HEK293 (cell line): Measurements from ENCODE around the gene CDH23.

Experiments used
- ZBTB21 ChIP-seq: fragments of 450-650 bp; formaldehyde crosslinking; IDR thresholded peaks from 2 replicates; pipeline ENCODE4 v1.5.1; 2017; ENCODE audit warnings: missing biosample characterization, missing genetic modification characterization
- ZNF266 ChIP-seq: fragments of 450-650 bp; formaldehyde crosslinking; IDR thresholded peaks from 2 replicates; pipeline ENCODE4 v1.5.1; 2016; ENCODE audit warnings: missing biosample characterization, missing genetic modification characterization, low read depth
- ZNF274 ChIP-seq, 2 experiments: fragments of 200-500 bp in 1 of 2; fragments of 450-650 bp in 1 of 2; sonication (Bioruptor generic) in 1 of 2; formaldehyde crosslinking in 1 of 2; IDR thresholded peaks; 2 replicates each; pipeline versions ENCODE4 v1.5.1 to v1.6.1; 2014 to 2016; ENCODE audit warnings: borderline replicate concordance in 1 of 2, inconsistent platforms in 1 of 2, low read length in 1 of 2, missing biosample characterization in 1 of 2, missing genetic modification characterization in 1 of 2
- ZNF311 ChIP-seq: fragments of 450-650 bp; formaldehyde crosslinking; IDR thresholded peaks from 2 replicates; pipeline ENCODE4 v1.5.1; 2017; ENCODE audit warnings: missing biosample characterization, missing genetic modification characterization, borderline replicate concordance
- ZNF555 ChIP-seq: fragments of 450-650 bp; formaldehyde crosslinking; conservative IDR thresholded peaks from 2 replicates; pipeline ENCODE4 v1.5.1; 2017; ENCODE audit warnings: missing biosample characterization, mild to moderate bottlenecking, missing genetic modification characterization, inconsistent platforms
- ZSCAN30 ChIP-seq: fragments of 450-650 bp; IDR thresholded peaks from 2 replicates; pipeline ENCODE4 v1.5.1; 2018; ENCODE audit warnings: missing biosample characterization, mild to moderate bottlenecking, missing genetic modification characterization, moderate library complexity
- TF ChIP-seq, protein P1 (sequence below): fragments of 450-650 bp; formaldehyde crosslinking; IDR thresholded peaks from 2 replicates; pipeline ENCODE4 v1.5.1; 2016; ENCODE audit warnings: missing biosample characterization, missing genetic modification characterization
- TF ChIP-seq, protein P2 (sequence below): IDR thresholded peaks from 2 replicates; pipeline ENCODE4 v1.6.1; 2011; ENCODE audit warnings: mild to moderate bottlenecking, low read depth, low read length, borderline replicate concordance
- TF ChIP-seq, protein P3 (sequence below): fragments of 450-650 bp; formaldehyde crosslinking; IDR thresholded peaks from 2 replicates; pipeline ENCODE4 v1.5.1; 2017; ENCODE audit warnings: missing biosample characterization, missing genetic modification characterization
- TF ChIP-seq, protein P4 (sequence below): fragments of 450-650 bp; formaldehyde crosslinking; IDR thresholded peaks from 2 replicates; pipeline ENCODE4 v1.5.1; 2016; ENCODE audit warnings: missing biosample characterization, missing genetic modification characterization
- TF ChIP-seq, protein P5 (sequence below): sonication (generic); formaldehyde crosslinking; IDR thresholded peaks from 2 replicates; pipeline ENCODE4 v1.8.1; 2022; ENCODE audit warnings: mild to moderate bottlenecking, moderate library complexity, missing genetic modification reagents

DNA sequence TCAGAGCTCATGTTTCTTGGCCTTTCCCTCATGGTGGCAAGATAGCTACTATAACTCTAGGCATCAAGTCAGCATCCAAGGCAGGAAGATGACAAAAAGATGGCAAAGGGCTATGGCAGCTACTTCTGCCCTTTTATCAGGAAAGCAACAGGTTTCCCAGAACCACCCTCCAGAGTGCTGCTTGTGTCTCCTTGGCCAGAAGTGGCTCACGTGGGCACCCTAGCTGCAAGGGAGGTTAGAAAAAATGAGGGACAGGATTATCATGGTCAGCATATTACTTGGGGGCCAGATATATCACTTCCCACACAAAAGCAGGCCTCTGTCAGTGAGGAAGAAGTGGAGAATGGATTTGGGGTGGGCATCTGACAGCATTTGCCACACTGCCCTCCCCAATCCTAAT lies 347.1 kb downstream of the CDH23 start:
- TF ChIP-seq ZSCAN30 (no peak), ZNF274 (IDR thresholded peaks at IDR 0.05; ENCODE audit: low read length) (no peak), ZNF274 (tag by site-specific recombination; IDR thresholded peaks at IDR 0.05; ENCODE audit: borderline replicate concordance) (no peak), ZNF266 (tag by site-specific recombination) (no peak), ZNF555 (tag by site-specific recombination) (no peak), ZNF311 (tag by site-specific recombination) (no peak), ZBTB21 (tag by site-specific recombination) (no peak)
- TF ChIP-seq, protein P1, sequence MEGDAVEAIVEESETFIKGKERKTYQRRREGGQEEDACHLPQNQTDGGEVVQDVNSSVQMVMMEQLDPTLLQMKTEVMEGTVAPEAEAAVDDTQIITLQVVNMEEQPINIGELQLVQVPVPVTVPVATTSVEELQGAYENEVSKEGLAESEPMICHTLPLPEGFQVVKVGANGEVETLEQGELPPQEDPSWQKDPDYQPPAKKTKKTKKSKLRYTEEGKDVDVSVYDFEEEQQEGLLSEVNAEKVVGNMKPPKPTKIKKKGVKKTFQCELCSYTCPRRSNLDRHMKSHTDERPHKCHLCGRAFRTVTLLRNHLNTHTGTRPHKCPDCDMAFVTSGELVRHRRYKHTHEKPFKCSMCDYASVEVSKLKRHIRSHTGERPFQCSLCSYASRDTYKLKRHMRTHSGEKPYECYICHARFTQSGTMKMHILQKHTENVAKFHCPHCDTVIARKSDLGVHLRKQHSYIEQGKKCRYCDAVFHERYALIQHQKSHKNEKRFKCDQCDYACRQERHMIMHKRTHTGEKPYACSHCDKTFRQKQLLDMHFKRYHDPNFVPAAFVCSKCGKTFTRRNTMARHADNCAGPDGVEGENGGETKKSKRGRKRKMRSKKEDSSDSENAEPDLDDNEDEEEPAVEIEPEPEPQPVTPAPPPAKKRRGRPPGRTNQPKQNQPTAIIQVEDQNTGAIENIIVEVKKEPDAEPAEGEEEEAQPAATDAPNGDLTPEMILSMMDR, result no peak
- TF ChIP-seq, protein P2, sequence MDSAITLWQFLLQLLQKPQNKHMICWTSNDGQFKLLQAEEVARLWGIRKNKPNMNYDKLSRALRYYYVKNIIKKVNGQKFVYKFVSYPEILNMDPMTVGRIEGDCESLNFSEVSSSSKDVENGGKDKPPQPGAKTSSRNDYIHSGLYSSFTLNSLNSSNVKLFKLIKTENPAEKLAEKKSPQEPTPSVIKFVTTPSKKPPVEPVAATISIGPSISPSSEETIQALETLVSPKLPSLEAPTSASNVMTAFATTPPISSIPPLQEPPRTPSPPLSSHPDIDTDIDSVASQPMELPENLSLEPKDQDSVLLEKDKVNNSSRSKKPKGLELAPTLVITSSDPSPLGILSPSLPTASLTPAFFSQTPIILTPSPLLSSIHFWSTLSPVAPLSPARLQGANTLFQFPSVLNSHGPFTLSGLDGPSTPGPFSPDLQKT, result no peak
- TF ChIP-seq, protein P3, sequence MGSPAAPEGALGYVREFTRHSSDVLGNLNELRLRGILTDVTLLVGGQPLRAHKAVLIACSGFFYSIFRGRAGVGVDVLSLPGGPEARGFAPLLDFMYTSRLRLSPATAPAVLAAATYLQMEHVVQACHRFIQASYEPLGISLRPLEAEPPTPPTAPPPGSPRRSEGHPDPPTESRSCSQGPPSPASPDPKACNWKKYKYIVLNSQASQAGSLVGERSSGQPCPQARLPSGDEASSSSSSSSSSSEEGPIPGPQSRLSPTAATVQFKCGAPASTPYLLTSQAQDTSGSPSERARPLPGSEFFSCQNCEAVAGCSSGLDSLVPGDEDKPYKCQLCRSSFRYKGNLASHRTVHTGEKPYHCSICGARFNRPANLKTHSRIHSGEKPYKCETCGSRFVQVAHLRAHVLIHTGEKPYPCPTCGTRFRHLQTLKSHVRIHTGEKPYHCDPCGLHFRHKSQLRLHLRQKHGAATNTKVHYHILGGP (tag by site-specific recombination), result no peak
- TF ChIP-seq, protein P4, sequence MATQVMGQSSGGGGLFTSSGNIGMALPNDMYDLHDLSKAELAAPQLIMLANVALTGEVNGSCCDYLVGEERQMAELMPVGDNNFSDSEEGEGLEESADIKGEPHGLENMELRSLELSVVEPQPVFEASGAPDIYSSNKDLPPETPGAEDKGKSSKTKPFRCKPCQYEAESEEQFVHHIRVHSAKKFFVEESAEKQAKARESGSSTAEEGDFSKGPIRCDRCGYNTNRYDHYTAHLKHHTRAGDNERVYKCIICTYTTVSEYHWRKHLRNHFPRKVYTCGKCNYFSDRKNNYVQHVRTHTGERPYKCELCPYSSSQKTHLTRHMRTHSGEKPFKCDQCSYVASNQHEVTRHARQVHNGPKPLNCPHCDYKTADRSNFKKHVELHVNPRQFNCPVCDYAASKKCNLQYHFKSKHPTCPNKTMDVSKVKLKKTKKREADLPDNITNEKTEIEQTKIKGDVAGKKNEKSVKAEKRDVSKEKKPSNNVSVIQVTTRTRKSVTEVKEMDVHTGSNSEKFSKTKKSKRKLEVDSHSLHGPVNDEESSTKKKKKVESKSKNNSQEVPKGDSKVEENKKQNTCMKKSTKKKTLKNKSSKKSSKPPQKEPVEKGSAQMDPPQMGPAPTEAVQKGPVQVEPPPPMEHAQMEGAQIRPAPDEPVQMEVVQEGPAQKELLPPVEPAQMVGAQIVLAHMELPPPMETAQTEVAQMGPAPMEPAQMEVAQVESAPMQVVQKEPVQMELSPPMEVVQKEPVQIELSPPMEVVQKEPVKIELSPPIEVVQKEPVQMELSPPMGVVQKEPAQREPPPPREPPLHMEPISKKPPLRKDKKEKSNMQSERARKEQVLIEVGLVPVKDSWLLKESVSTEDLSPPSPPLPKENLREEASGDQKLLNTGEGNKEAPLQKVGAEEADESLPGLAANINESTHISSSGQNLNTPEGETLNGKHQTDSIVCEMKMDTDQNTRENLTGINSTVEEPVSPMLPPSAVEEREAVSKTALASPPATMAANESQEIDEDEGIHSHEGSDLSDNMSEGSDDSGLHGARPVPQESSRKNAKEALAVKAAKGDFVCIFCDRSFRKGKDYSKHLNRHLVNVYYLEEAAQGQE (tag by site-specific recombination), result no peak
- TF ChIP-seq, protein P5, sequence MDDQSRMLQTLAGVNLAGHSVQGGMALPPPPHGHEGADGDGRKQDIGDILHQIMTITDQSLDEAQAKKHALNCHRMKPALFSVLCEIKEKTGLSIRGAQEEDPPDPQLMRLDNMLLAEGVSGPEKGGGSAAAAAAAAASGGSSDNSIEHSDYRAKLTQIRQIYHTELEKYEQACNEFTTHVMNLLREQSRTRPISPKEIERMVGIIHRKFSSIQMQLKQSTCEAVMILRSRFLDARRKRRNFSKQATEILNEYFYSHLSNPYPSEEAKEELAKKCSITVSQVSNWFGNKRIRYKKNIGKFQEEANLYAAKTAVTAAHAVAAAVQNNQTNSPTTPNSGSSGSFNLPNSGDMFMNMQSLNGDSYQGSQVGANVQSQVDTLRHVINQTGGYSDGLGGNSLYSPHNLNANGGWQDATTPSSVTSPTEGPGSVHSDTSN, result no peak
